ENCODE results near the gene CAMK1D. TPM values are rescaled to one million over a fixed set of nuclear protein-coding genes. Genes with fewer than 3 reads are reported as not detected.
"Not testable (repeated sequence)": the region's sequence is repeated elsewhere in the genome, so short reads cannot be mapped to it uniquely, and the experiment has no call there.

Gene CAMK1D
- total RNA-seq, 1 donor from 2014 or later, result 22.5 TPM

GRCh38 chr10:12720217-12720981 is 371.1 kb downstream of the CAMK1D start:
- ATAC-seq (peak; percentile 92 to 95), DNase-seq (peak; percentile 93)
- TF ChIP-seq CTCF (IDR thresholded peaks at IDR 0.05), result no peak
- Histone ChIP-seq H3K4me3 (no peak overlapping the region), H3K27ac (peak overlapping the region; percentile 38), H3K36me3 (no peaks in the 10 kb centered on the region), H3K4me1 (peaks cover 21% of the 10 kb centered on the region), H3K9me3 (no peaks in the 10 kb centered on the region), H3K27me3 (ENCODE audit: low read depth) (no peaks in the 10 kb centered on the region)
- intact Hi-C loops (cut with DNase I), result no loop called here

DNA sequence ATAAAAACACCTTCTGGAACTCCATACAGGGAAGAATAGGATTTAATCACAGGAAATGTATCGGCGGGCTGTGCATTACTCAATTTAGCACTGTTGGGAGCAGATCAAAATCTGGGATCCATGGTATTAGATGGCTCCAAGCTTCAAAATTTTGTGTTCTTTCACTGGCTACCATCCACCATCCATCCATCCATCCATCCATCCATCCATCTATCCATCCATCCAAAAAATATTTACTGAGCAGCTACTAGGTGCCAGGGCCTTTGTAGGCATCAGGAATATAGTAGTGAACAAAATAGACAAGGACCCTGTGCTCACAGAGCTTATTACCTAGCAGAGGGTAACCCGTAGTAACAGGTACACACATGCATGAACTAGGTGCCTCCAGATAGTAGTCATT is 372.0 kb downstream of the CAMK1D start:
- Histone ChIP-seq H3K36me3 (no peaks in the 10 kb centered on the region), H3K4me1 (peaks cover 21% of the 10 kb centered on the region), H3K9me3 (no peaks in the 10 kb centered on the region), H3K27ac (no peak overlapping the region), H3K4me3 (no peak overlapping the region), H3K27me3 (ENCODE audit: low read depth) (peaks cover 4% of the 10 kb centered on the region)
- intact Hi-C loops (cut with DNase I), result no loop called here
- ATAC-seq (no peak), DNase-seq (no peak)
- no peak for TF ChIP-seq CTCF (IDR thresholded peaks at IDR 0.05)

GRCh38 chr10:12723220-12723619 is 373.9 kb downstream of the CAMK1D start:
- H3K27ac ChIP-seq, result no peak overlapping the region
- DNase-seq, result no peak
- peaks cover 21% of the 10 kb centered on the region for H3K4me1 ChIP-seq
- TF ChIP-seq CTCF (IDR thresholded peaks at IDR 0.05), result no peak
- H3K4me3 ChIP-seq, result no peak overlapping the region
- ATAC-seq, result no peak
- intact Hi-C loops (cut with DNase I), result no loop called here
- no peaks in the 10 kb centered on the region for H3K36me3 ChIP-seq
- H3K9me3 ChIP-seq, result no peaks in the 10 kb centered on the region
- peaks cover 4% of the 10 kb centered on the region for H3K27me3 ChIP-seq (ENCODE audit: low read depth)

DNA sequence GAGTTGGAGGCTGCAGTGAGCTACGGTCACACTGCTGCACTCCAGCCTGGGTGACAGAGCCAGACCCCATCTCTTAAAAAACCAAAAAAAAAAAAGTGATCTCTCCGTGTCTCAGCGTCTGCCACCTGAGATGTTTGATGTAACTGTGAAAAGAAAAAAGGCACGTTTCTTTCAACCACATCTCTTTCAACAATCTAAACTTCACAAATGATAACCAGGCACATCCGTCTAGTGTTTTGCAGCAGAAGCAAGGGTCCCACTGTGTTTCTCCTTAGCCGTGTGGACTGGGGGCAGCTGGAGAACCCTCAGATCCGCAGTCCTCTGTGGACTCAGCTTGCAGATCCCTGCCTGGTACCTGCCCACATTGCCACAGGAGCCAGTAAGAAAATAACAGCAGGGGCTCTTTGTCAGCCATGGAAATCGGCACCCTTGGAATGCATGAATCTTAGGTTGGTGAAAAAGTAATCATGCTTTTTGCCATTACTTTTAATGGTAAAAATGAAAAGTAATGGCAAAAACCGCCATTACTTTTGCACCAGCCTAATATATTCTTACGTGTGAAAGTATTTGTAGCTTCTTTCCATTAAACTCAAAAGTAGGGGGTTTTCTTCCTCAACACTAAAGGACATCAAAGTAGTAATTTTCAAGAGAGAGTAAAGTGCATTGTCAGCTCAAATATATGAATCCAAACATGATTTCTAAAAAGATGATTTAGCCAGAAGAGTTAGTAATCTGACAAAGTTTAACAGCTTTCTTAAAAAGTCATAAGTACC is 375.6 kb downstream of the CAMK1D start:
- no peak for DNase-seq
- Histone ChIP-seq H3K36me3 (no peaks in the 10 kb centered on the region), H3K4me1 (peaks cover 11% of the 10 kb centered on the region), H3K9me3 (no peaks in the 10 kb centered on the region), H3K4me3 (no peak overlapping the region), H3K27me3 (ENCODE audit: low read depth) (peaks cover 4% of the 10 kb centered on the region), H3K27ac (no peak overlapping the region)
- ATAC-seq, result no peak
- intact Hi-C loops (cut with DNase I), result no loop called here
- no peak for TF ChIP-seq CTCF (IDR thresholded peaks at IDR 0.05)

- H3K27me3 ChIP-seq (ENCODE audit: low read depth); H3K36me3 ChIP-seq; intact Hi-C loops (cut with DNase I); DNase-seq; H3K9me3 ChIP-seq; H3K27ac ChIP-seq; ATAC-seq; H3K4me3 ChIP-seq; H3K4me1 ChIP-seq: not testable (repeated sequence)
Measured at GRCh38 chr10:12725580-12725888, 376.2 kb downstream of the CAMK1D start.
